ENCODE measurements around the gene ZKSCAN4. TPM values are rescaled to one million over a fixed set of nuclear protein-coding genes. Genes with fewer than 3 reads are reported as not detected.

The ZKSCAN4 gene
- total and polyA plus RNA-seq, 2 of the 8 experiments (the other 6 are each of a cell fraction or from before 2014, with no cell fraction given), result 2.2 to 6.6 TPM

DNA sequence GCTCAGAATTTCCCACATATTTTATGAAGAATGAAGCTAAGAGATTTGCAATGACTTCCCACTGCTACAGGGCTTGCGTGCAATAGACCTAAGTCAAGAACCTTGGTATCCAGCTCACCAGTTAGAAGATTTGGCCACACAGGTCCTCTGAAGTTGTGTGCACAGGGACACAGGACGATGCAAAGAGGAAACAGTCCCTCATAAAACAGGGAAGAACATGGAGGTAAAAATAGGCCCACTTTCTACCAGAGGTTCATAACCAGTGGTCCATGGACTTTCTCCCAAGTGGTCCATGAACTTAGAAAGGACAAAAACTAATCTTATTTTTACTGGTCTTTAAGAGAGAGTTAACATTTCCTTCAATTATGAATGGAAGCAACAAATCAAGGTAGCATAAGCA is 1.3 kb downstream of the ZKSCAN4 start:
- Histone ChIP-seq H3K9ac (replicated peaks in 1 of 4; ENCODE audit: extremely low read depth in 1 of 4, low read depth in 3 of 4, low read length in 3 of 4) (peak overlapping the region in 1 of 4 experiments; percentile 56; a peak in 2 of 7 replicates), H4K20me1 (replicated peaks in 1 of 2; ENCODE audit: control insufficient read depth in 1 of 2, insufficient read depth in 2 of 2, low read length in 2 of 2) (no peaks in the 10 kb centered on the region), H3K4ac (replicated peaks; ENCODE audit: insufficient read length, low read depth, low read length) (no peak overlapping the region), H3K23ac (ENCODE audit: insufficient read length) (no peak overlapping the region), H4K91ac (replicated peaks; ENCODE audit: insufficient read length, low read length) (no peak overlapping the region), H2BK120ac (replicated peaks; ENCODE audit: low read depth, low read length) (no peak overlapping the region), H3K56ac (replicated peaks; ENCODE audit: insufficient read length, low read depth, low read length) (no peak overlapping the region), H2BK5ac (ENCODE audit: low read depth, low read length) (no peak overlapping the region), H3K18ac (ENCODE audit: extremely low read depth, low read length) (no peak overlapping the region), H3K79me1 (ENCODE audit: low read depth, low read length) (peaks cover 3% of the 10 kb centered on the region; the same call in 1 of the 2 replicates), H3K36me3 (ENCODE audit: control insufficient read depth in 2 of 4, insufficient read depth in 4 of 4, low read length in 3 of 4) (peaks cover 0 to 19% (median 7%) of the 10 kb centered on the region in 4 experiments; a peak in 6 of 8 replicates), H3K27me3 (replicated peaks in 1 of 4; ENCODE audit: control insufficient read depth in 3 of 4, extremely low read depth in 1 of 4, insufficient read depth in 3 of 4, low read length in 3 of 4) (no peaks in the 10 kb centered on the region), H3K27ac (ENCODE audit: low read depth, low read length) (no peak overlapping the region), H3K14ac (ENCODE audit: insufficient read length) (no peak overlapping the region), H2BK20ac (ENCODE audit: low read length) (no peak overlapping the region), H3K23me2 (ENCODE audit: low read depth, low read length) (no peaks in the 10 kb centered on the region; the same call in 1 of the 2 replicates), H4K8ac (ENCODE audit: extremely low read depth, insufficient read depth, low read length) (no peak overlapping the region), H2BK12ac (ENCODE audit: low read depth, low read length) (no peak overlapping the region), H3K9me3 (ENCODE audit: insufficient read depth in 2 of 2, low read depth in 1 of 2, low read length in 1 of 2) (no peaks in the 10 kb centered on the region), H4K5ac (ENCODE audit: insufficient read length, low read depth, low read length) (no peak overlapping the region), H3K4me3 (ENCODE audit: extremely low read depth in 1 of 4, insufficient read depth in 2 of 4, low read depth in 3 of 4, low read length in 4 of 4) (peak overlapping the region; percentile 15 to 94 (median 80); a peak in 5 of 8 replicates), H2AK5ac (ENCODE audit: low read depth, low read length) (no peak overlapping the region), H2AFZ (ENCODE audit: low read length) (no peak overlapping the region), H3K4me2 (ENCODE audit: insufficient read depth in 1 of 2, low read depth in 2 of 2, low read length in 2 of 2) (peak overlapping the region; percentile 51 to 93), H3K4me1 (replicated peaks in 1 of 4; ENCODE audit: control insufficient read depth in 3 of 4, insufficient read depth in 4 of 4, low read length in 3 of 4) (peaks cover 0 to 6% (median 4%) of the 10 kb centered on the region in 4 experiments; a peak in 4 of 7 replicates), H3K79me2 (ENCODE audit: control insufficient read depth in 1 of 2, insufficient read depth in 2 of 2, low read length in 2 of 2) (peaks cover 3 to 11% of the 10 kb centered on the region in 2 experiments; a peak in 3 of 4 replicates), H2BK15ac (ENCODE audit: low read length) (no peak overlapping the region)
- ChIA-PET CTCF (ENCODE audit: partially characterized antibody) (interaction anchor here (1.7 to 2.4 kb wide), 2 partner anchors 104 to 133 kb away, joined by 6 to 8 read pairs; no protein-coding TSS in a partner anchor), POLR2A (ENCODE audit: partially characterized antibody) (interaction anchor here (0.8 to 4.2 kb wide), 4 partner anchors 10 to 109 kb away, joined by 3 to 31 read pairs (median 4); partner anchors contain the start of genes ZKSCAN8 and ZSCAN26)
- DNase-seq (ENCODE audit: low read depth in 1 of 2, low spot score in 2 of 2) (no peak), FAIRE-seq (no peak)
- WGBS, 2 experiments (ENCODE audit: extremely low coverage in 1 of 2, insufficient coverage in 1 of 2, insufficient read length in 1 of 2, insufficient replicate concordance in 2 of 2, low coverage in 1 of 2, low lambda C conversion rate in 2 of 2, missing lambda C conversion rate in 1 of 2), result 87% methylated on average over 2 of the region's 2 CpGs; no CpG with 5 or more reads in 1 of the 2 experiments
- TF ChIP-seq MAFK (IDR thresholded peaks at IDR 0.05; ENCODE audit: low read depth, low read length), result no peak
- TF ChIP-seq CTBP2 (IDR thresholded peaks at IDR 0.05; ENCODE audit: borderline replicate concordance, insufficient read depth, insufficient read length, low read length), result no peak
- no peak for TF ChIP-seq SUZ12 (IDR thresholded peaks at IDR 0.05; ENCODE audit: low read length)
- no peak for TF ChIP-seq SP4 (IDR thresholded peaks at IDR 0.05; ENCODE audit: low read length)
- TF ChIP-seq RFX5 (IDR thresholded peaks at IDR 0.05; ENCODE audit: borderline replicate concordance, low read depth, low read length), result no peak
- no peak for TF ChIP-seq CREB1 (IDR thresholded peaks at IDR 0.05)
- no peak for TF ChIP-seq RNF2 (IDR thresholded peaks at IDR 0.05; ENCODE audit: borderline replicate concordance, low read depth, low read length, missing control alignments, poor library complexity, severe bottlenecking)
- TF ChIP-seq HDAC6 (IDR thresholded peaks at IDR 0.05; ENCODE audit: low read depth, low read length), result no peak
- TF ChIP-seq CBX5 (IDR thresholded peaks at IDR 0.05; ENCODE audit: low read depth, low read length), result no peak
- no peak for TF ChIP-seq BRCA1 (IDR thresholded peaks at IDR 0.05; ENCODE audit: low read depth, low read length)
- no peak for TF ChIP-seq SP1 (IDR thresholded peaks at IDR 0.05; ENCODE audit: low read depth, low read length)
- no peak for TF ChIP-seq CHD1 (IDR thresholded peaks at IDR 0.05; ENCODE audit: low read depth, low read length)
- TF ChIP-seq TCF12 (IDR thresholded peaks at IDR 0.05; ENCODE audit: low read depth, low read length), result no peak
- no peak for TF ChIP-seq KDM4A (IDR thresholded peaks at IDR 0.05; ENCODE audit: low read depth, low read length, severe bottlenecking)
